ENCODE measurements around the gene MGAT4A.

The MGAT4A gene

GRCh38 chr2:98702858-98703620 lies 27.9 kb downstream of the MGAT4A start:
- no peak for TF ChIP-seq CTCF (conservative IDR thresholded peaks at IDR 0.05; ENCODE audit: low read length)
- DNase-seq (ENCODE audit: low read depth): no peak
- no peak overlapping the region for H3K4me3 ChIP-seq (ENCODE audit: low read length)

DNA sequence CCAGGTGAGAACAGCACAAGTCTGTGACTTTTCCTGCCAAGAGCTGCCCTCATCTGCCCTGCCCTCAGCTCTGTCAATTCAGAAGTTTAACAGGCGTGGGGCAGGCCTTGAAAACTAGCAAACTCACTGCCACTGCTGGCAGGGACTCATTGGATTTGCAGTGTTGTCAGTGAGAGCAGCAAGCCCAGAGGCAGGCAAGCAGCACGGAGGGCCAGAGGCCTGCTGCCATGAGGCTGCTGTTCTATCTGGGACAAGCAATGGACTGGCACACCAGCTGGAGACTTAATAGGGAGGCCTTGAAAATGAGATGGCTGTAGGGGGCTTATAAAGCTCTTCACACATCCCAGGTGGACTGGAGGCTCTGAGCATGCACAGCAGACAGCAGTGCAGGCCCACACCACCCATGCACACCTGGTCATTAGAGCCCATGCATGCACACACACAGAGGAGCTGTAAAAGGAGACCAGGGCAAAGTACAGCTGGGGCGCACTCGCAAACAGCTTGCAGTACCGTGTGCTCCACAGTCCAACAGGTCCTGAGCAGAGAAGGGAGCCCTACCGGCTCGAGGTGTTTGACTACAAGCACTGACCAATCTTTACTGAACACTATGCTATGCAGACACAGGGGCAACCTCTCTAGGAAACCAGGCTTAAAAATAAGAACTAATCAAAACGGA lies 28.7 kb downstream of the MGAT4A start:
- H3K4me3 ChIP-seq (ENCODE audit: low read length): no peak overlapping the region
- no peak for DNase-seq (ENCODE audit: low read depth)
- no peak for TF ChIP-seq CTCF (conservative IDR thresholded peaks at IDR 0.05; ENCODE audit: low read length)

GRCh38 chr2:98701230-98701629 lies 29.7 kb downstream of the MGAT4A start:
- DNase-seq (ENCODE audit: low read depth): no peak
- H3K4me3 ChIP-seq (ENCODE audit: low read length): no peak overlapping the region
- no peak for TF ChIP-seq CTCF (conservative IDR thresholded peaks at IDR 0.05; ENCODE audit: low read length)

- no peak for TF ChIP-seq CTCF (conservative IDR thresholded peaks at IDR 0.05; ENCODE audit: low read length)
- DNase-seq (ENCODE audit: low read depth): no peak
- no peak overlapping the region for H3K4me3 ChIP-seq (ENCODE audit: low read length)
These were observed 32.0 kb downstream of the MGAT4A start for GRCh38 chr2:98698896-98699295.

GRCh38 chr2:98697651-98698337 lies 33.1 kb downstream of the MGAT4A start:
- no peak for TF ChIP-seq CTCF (conservative IDR thresholded peaks at IDR 0.05; ENCODE audit: low read length)
- H3K4me3 ChIP-seq (ENCODE audit: low read length): no peak overlapping the region
- DNase-seq (ENCODE audit: low read depth): no peak

GRCh38 chr2:98696200-98696599 lies 34.7 kb downstream of the MGAT4A start:
- no peak for DNase-seq (ENCODE audit: low read depth)
- H3K4me3 ChIP-seq (ENCODE audit: low read length): no peak overlapping the region
- no peak for TF ChIP-seq CTCF (conservative IDR thresholded peaks at IDR 0.05; ENCODE audit: low read length)

Data from AG10803 (cell line).